ENCODE measurements around the gene USHBP1.
"Not testable (repeated sequence)": the region's sequence is repeated elsewhere in the genome, so short reads cannot be mapped to it uniquely, and the experiment has no call there.

USHBP1 gene

DNA sequence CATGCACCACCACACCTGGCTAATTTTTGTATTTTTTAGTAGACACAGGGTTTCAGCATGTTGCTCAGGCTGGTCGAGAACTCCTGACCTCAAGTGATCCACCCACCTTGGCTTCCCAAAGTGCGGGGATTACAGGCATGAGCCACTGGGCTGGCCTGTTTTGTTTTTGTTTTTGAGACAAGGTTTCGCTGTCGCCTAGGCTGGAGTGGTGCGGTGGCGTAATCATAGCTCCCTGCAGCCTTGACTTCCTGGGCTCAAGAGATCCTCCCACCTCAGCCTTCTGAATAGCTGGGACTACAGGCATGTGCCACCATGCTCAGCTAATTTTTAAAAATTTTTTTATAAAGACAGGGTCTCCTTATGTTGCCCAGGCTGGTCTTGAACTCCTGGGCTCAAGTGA, 31.0 kb upstream of the USHBP1 start:
- DNase-seq: not testable (repeated sequence)

DNA sequence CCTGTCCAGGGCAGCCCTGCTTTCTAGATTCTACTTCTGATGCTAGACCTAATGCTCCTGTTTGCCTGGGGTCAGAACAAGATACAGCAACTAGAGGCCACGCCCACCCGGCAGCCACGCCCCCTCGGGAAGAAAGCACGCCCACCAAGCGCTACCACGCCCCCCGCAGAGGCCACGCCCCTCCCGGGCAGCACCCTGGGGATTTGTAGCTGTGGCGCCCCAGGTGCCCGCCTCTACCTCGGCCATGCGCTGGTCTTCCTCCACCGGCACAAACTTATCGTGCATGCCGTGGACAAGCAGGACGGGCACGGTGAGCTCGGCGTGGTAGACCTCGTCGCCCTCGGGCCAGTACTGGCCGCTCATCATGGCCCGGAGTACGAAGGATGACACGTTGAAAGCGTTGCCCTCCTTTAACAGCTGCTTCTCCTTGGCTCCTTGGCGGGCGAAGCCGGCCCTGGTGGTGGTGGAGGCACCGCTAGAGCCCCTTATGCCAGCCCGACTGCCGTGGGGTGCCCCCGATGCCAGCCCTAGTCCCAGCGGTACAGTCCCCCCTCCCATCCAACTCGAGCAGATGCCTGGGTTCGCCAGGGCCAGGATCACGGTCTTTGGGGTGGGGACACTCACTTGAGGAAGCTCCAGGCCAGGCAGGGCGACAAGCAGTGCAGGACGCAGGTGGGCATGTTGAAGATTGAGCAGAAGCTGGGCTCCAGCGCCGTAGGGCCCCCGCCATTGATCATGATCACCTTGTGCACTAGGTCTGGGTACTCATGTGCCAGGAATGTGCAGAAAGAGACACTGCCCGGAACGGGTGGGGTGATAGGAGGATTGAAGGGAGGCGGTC, 29.7 kb upstream of the USHBP1 start:
- no peak for DNase-seq

GRCh38 chr19:17293605-17294004, 29.1 kb upstream of the USHBP1 start:
- DNase-seq: no peak

- peak; percentile 16 for DNase-seq
These were observed 27.9 kb upstream of the USHBP1 start for GRCh38 chr19:17292301-17293074.

DNA sequence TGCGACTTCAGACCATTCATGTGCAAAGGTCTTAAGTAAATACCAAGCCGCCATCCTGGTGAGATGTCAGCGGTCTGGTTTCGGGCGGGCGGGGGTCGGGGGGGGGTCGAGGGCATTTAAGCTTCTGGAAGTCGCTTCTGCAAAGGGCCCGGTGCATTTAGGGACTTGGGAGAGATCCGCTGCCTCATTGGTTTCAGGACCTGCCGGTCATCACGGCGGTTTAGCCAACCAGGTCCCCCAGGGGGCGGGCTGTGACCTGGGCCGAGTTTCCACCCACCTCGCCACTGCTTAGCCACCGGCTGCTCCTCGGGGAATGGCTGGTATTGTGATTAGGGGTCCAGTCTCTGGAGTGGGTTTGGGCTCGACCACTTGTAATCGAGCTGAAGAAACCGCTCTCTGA, 24.9 kb upstream of the USHBP1 start:
- peak; percentile 8 for DNase-seq

DNA sequence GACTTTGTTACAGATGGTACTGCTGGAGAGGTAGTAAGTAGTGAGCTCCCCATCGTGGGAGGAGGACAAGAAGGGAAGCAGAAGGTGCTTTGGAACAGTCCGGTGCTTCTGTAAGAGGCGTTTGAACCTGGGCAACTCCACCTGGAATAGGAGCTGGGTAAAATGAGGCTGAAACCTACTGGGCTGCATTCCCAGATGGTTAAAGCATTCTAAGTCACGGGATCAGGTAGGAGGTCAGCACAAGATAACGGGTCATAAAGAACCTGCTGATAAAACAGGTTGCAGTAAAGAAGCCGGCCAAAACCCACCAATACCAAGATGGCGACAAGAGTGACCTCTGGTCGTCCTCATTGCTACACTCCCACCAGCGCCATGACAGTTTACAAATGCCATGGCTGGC, 22.2 kb upstream of the USHBP1 start:
- DNase-seq: no peak

DNA sequence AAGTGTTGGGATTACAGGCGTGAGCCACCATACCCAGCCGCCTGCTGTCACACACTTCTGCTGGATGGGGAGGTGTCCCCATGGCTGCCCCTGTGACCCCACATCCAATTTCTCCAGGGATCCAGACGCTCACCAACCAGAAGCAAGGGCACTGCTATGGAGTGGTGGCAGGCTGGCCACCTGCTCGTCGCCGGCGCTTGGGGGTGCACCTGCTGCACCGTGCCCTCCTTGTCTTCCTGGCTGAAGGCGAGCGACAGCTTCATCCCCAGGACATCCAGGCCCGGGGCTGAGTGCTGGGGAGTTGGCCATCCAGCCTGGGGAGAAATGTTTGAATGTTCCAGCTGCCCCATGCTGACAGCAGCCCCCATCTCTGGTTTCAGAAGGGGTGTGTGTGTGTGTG, 21.7 kb upstream of the USHBP1 start:
- DNase-seq: no peak

DNA sequence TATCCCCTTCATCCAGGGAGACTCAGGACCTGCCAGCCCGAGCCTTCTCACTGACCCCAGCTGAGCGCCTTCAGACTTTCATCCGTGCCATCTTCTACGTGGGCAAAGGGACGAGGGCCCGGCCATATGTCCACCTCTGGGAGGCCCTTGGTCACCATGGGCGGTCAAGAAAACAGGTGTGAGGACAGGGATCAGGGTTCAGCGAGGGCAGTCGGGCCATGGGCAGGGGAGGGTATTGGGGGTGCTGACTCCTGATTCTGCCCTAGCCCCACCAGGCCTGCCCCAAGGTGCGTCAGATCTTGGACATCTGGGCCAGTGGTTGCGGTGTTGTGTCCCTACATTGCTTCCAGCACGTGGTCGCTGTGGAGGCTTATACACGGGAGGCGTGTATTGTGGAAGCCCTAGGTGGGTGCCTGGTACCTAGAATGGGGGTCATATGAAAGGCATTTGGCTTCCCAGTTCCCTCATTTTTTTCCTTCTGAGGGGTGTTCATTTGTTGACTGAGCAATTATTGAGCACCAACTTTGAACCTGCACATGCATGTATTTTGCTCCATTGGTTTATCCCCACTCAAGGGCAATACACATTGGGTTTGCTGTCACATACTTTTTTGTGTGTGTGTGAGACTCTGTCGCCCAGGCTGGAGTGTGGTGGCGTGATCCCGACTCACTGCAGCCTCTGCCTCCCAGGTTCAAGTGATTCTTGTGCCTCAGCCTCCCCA, 21.0 kb upstream of the USHBP1 start:
- no peak for DNase-seq

DNA sequence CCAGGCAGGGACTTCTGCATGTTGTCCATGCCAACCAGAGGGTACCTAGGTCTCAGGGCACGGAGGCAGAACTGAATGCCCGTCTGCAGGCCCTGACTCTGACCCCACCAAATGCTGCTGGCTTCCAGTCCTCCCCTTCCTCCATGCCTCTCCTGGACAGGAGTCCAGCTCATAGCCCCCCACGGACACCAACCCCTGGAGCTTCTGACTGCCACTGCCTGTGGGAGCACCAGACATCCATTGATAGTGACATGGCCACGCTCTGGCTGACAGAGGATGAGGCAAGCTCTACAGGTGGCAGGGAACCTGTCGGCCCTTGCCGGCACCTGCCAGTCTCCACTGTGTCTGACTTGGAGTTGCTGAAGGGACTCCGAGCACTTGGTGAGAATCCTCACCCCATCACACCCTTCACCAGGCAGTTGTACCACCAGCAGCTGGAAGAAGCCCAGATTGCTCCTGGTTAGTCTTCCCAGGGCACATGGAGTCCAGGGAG, 19.0 kb upstream of the USHBP1 start:
- no peak for DNase-seq

GRCh38 chr19:17282488-17283125, 18.1 kb upstream of the USHBP1 start:
- peak; percentile 69 for DNase-seq

DNA sequence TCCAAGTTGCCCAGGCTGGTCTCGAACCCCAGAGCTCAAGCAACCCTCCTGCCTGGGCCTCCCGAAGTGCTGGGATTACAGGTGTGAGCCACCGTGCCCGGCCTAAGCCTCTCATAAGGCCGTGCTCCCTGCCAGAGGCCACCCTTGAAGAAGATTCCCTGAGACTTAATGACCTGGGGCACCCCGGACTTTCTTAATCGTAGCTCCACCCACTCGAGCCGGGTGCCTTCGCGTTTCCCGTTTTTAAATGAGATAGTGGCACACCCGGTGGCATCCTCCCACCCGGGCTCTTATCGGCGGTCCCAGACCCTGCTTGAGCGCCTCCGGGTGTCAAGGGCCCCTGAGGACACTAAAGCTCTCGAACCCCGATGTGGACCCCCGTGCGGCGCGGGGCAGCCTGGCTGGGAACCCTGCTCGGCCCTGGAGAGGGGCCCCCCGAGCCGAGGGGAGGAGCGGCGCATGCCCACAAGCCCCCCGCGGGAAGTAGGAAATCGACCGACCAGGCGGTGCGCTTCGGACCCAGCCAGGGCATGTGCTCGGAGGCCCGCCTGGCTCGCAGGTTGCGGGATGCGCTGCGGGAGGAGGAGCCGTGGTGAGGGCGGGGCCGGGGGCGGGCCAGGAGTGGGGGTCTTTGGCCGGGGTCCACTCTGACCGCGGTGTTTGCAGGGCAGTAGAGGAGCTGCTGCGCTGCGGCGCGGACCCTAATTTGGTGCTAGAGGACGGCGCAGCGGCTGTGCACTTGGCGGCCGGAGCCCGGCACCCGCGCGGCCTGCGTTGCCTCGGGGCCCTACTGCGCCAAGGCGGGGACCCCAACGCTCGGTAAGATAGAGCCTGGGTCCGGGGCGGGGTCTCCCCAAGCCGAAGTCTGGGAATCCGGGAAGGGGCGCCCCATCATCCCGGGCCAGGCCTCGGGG, 17.1 kb upstream of the USHBP1 start, which contains the start of gene ANKLE1:
Gene ANKLE1 (plus strand): TSS at position 511 of the 914 bp plus-strand sequence. CDS start 20 bp downstream, at position 531.
- DNase-seq: no peak

DNA sequence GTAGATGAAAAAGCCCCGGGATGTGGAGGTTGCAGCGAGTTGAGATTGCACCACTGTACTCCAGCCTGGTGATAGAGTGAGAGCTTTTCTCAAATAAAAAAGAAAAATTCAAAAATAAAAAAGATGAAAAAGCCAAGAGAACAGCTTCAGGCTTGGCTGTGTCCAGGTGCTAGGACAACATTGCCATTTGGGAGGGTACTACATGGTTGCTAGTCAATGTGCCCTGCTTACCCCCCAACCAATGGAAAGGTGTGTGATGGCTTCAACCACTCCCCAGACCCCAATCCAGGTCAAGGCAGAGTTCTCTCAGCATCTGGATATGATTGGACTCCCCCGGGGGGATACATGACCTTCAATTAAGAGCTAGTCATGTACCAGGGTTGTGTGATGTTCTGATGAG, 14.9 kb upstream of the USHBP1 start:
- no peak for DNase-seq

- no peak for DNase-seq
These were observed 11.1 kb upstream of the USHBP1 start for GRCh38 chr19:17275441-17276175.

DNA sequence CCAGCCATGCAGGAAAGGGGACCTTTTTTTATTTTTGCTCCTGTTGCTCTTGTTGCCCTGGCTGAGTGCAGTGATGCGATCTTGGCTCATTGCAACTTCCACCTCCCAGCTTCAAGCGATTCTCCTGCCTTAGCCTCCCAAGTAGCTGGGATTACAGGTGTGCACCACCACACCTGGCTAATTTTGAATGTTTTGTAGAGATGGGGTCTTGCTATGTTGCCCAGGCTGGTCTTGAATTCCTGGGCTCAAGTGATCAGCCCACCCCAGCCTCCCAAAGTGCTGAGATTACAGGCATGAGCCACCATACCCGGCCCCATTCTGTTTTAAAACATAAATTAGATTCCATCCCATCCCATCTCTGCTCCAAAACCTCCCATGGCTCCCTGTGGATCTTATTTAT, 10.3 kb upstream of the USHBP1 start:
- DNase-seq: not testable (repeated sequence)

GRCh38 chr19:17268754-17269153, 4.2 kb upstream of the USHBP1 start:
- DNase-seq: no peak

DNA sequence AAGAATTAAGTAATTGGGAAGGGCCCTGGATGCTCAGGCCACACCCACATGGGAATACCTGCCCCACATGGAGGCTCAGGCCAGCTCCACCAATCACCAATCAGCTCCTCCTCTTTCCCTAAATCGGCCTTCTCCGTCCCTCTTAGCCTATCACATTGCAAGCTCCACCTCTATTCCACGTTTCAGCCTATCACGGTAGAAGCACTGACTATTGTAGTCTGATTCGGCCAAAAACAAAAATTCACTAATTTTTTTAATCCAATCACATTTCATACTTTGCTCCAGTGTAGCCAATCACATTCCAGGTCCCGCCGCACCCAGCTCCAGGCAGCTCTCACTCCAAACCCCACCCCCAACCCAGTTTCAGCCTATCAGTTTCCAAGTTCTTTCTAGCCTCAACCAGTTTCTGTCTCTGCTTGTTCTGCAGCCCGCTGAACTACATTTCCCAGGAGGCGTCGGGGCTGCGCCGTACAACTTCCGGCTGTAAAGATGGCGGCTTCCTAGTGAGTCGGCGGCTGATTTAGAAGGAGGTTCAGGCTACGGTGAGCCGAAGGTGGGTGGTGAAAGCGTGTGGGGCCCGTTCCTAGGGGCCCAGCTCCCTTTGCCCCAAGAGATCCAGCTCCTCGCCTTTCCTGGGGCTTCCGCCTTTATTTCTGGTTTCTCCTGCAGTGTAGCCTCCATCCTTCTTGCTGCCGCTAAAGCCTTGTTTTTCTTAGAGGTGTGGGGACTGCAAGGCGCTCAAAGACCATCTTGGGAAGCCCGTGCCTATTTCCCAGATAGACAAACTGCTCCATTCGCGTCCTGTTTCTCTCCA, 2.6 kb upstream of the USHBP1 start, which contains the start of gene BABAM1:
Gene BABAM1 (plus strand): TSS at position 469 of the 814 bp plus-strand sequence. CDS start 1,364 bp downstream, outside the sequence.
- DNase-seq: peak; percentile 98

DNA sequence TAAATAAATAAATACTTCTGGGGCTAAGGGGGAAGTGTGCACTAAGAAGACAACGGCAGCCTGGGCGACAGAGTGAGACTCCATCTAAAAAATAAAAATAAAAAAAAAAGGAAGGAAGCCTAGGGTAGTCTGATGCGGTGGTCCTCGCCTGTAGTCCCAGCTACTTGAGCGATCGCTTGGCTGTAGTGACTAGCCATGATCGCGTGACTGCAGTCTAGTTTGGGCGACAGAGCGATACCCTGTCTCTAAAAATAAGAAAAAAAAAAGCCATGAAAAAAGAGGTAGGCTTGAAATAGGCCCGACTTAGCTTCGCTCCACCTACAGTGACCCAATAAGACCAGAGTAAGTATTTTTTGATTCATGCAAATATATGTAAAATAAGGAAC, 2.0 kb upstream of the USHBP1 start:
- DNase-seq: no peak

GRCh38 chr19:17266026-17266425, 1.5 kb upstream of the USHBP1 start:
- DNase-seq: no peak

DNA sequence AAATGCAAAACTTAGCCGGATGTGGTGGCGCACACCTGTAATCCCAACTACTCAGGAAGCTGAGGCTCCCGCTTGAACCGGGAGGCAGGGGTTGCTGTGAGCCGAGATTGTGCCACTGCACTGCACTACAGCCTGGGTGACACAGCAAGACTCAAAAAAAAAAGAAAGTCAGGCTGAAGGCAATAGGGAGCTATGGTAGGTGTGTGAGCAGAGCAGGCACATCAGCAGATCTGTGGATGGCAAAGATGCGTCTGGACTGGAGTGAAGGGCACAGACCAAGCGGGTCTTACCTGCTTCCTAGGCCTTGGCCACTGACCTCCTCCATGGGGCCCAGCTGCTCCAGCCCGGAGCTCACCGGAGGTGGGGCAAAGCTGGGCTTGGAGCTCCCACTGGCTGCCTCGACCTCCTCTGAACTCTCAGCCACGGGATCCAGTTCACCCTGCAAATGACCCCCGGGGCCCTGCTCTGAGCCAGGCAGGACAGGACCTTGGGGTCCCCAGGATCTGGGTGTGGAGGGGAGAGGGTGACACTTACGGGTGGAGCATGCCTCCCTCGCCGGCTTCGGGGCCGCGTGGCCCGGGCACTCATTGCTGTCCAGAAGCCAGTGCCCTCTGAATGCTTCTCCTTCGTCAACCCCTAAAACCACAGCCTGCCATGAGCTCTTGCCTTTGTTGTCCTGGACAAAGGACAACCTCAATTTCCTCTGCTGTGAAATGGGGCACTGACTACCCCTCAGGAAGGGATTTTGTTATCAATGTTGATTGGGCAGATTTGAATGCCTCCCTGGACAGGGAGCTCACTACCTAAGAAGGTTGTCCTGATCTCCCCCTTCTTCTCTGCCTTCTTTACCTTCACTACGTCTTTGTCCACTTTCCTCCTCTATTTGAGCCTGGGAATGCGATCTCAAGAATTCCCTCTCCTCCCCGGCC, 569 bp downstream of the USHBP1 start:
- no peak for DNase-seq

All from midbrain (tissue), 1 donor.